Activated CD8-positive, alpha-beta memory T cell treated with anti-CD3 and anti-CD28 coated beads for 48 hours (primary cell): ENCODE results near the gene BSDC1.

Experiments
- DNase-seq, 3 experiments: peaks; one replicate each; pipeline ENCODE4 v3.0.0-alpha.2; 2020; ENCODE audit warnings: low read depth in 2 of 3, low spot score in 2 of 3

The BSDC1 gene

GRCh38 chr1:32394890-32395432 lies 720 bp upstream of the BSDC1 start:
- DNase-seq = no peak

DNA sequence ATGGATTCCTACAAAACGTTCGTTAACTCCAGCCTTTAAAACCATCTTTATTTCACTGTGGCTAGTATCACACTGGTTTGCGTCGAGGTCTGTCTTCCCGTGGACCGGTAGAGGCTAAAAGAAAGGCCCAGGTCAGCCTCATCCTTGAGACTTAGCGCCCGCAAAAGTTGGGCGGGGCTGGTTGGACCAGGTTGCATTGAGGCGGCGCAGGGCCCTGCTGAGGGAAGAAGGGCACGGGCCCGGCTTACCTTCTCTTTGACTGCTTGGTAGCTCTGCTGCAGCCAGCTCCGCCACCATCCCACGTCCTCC lies 455 bp downstream of the BSDC1 start:
- DNase-seq = no peak

- no peak for DNase-seq
These were observed 1.1 kb downstream of the BSDC1 start for GRCh38 chr1:32393136-32393535.

DNA sequence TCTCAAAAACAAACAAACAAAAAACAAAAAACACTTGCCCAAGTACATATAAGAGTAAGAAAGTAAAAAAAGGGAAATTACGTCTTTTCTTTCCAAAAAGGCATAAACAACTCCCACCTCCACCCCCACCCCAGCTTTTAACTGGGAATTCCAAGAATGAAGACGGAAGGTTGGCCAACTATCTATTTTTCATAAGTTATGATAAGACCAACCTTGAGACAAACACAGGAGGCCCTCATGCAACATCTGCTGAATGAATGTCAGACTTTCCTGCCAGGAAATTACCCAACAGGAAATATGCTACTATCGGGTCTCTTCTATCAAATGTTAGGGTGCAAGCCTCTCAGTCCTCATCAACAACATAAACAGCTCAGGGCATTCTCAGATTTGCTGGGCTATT lies 1.9 kb downstream of the BSDC1 start:
- DNase-seq = no peak

DNA sequence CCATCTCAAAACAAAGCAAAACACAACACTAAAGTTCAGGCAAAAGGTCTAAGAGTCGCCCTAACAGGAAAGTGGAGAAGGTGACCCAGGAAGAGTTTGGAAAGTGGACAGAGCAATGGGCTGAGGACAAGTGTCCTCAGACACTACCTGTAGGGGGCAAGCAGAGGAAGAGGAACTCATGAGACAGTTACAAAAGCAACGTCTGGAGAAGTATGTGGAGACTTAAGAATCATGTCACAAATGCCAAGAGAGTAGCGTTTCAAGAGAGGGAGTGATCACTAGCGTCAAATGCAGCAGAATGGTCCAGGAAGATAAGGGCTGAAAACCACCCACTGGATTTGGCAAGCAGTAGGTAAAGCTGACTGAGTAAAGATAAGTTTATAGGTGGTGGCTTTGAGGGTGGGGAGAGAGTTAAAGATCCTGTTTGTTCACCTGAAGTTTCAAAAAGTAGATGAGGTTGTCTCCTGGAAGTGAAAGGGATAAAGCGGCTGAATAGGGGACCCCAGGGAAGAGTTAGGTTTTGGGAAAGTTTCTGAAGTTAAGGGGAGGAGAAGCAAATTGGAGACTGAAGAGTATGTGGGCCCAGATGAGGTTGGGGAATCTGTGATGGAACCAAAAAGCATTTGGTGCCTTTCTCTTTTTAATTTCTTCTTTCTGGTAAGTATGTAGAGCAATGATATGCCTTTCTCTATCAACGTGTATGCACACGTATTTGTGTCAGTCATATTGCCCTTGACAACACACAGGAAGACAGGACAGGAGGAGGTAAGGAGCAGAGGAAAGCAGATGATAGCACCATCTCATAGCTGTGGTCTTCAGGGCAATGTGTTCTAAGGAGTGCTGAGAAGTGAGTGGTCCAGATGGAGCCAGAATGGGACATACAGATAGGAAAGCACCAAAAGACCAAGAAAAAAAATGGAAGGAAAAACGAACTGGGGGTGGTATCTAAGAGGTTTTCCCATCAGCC lies 3.1 kb downstream of the BSDC1 start:
- DNase-seq = no peak

- DNase-seq = no peak
These were observed 5.6 kb downstream of the BSDC1 start for GRCh38 chr1:32388641-32389040.

GRCh38 chr1:32386676-32387392 lies 7.4 kb downstream of the BSDC1 start:
- no peak for DNase-seq

DNA sequence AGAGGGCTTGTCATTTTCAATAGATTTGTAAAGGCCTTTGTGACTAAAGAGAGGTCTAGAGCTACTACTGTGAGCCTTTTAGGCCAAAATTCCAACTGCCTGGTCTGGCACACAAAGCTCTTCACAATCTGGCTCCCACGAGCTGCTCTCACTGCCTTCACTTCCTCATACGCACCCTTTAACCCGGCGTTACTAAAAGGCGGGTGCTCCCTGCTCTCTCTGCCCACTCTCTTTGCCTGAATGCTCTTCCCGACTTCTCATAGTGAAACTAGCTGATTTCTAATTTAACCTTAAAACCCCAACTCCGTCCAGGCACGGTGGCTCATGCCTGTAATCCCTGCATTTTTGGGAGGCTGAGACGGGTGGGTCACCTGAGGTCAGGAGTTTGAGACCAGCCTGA lies 14.2 kb downstream of the BSDC1 start:
- DNase-seq = no peak

DNA sequence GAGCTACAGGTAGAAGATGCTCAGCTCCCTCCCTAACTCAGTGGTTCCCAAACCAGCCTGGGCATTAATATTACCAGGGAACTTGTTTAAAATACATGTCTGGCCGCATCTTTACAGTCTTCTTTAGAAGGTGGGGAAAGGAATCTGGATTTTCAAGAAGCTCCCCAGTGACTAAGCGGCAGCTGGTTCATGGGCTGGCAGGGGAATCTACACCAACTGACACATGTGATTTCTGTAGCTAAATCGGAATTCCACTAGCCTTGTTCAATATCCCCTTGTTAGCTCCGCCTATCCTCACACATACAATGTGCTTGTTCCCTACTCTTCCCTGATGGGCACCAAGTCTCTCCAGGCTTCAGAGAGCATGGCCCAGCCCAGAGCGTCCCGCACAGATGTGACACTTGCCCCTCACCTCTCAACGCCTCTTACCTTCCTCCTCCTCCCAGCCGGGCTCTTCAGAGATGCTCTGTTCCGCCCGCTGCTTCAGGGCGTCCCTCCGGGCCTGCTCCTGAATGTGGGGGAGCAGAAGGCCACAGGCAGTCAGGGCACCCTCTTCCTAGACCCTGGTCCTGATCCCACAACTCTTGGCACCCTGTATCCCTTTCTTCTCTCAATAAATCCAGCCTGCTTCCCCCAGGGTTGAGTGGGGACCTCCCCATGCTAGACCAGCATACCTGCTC lies 16.6 kb downstream of the BSDC1 start:
- DNase-seq = no peak

DNA sequence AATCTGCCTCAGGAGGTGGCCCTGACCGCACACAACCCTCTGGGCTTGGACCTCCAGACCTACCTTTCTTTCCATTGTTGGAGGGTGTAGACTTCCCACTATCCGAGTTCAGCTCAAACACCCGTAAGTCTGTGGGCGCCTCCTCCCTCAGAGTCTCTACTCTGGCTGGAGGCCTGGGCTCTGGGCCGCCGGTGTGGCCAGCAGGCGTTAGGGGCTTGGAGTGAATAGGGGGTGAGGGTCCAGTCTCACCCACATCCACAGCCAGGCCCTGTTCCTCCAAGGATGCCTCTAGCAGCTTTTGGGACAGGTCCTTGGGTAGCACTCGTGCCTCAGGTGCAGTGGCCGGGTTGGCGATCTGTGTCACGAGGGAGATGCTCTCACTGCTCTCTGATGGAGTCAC lies 18.0 kb downstream of the BSDC1 start:
- no peak for DNase-seq

DNA sequence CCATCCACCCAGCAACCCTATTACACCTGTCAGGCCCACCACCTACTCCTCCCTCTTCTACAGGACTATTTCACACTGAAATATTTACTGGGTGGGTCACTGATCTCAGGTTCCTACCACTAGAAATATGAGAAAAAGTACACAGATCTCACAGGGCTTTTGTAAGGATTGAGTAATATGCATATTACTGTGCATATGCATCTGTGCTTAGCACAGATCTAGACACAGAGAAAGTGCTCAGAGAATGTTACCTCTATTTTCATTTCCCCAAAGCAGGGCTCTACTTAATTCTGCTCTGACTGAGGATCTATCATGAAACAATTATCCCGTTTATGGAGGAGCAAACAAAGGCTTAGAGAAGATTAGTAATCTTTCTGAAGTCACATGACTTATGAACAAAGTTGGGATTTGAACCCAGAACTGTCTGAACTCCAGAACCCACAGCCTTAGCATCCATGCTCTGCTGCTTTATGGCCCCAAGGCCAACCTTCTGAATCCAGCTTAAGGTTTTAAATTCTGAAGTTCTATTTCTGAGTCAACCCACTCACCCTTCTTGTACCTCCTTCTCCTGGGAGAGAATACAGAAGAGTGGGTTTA lies 20.1 kb downstream of the BSDC1 start:
- DNase-seq = no peak

DNA sequence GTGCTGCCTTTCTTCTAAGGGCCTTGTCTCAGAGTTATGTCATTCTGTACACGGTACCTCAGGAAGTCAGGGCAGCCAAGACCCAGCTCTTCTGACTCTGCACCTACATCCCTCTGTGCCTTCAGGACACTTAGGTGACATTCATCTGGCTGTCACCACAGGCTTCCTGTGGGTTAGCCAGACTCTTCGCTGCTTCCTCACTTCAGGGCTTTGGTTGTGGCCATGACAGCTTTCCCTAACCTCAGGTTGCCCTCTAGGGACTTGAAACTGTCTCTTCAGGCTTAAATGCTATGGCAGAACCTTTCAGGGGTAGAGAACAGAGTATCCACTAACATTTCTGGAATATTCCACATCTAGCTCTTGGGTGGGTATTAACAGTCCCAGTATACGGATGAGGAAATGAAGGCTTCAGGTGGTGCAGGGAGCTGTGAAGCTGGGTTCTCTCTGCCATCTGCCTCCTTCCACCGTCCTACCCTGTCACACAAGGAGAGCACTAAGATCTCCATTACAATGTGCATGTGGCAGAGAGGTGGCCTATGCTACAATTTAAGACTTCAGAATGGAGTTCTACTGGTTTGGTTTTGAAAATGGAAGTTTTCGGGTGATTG lies 22.0 kb downstream of the BSDC1 start:
- DNase-seq = no peak

- no peak for DNase-seq
These were observed 26.2 kb downstream of the BSDC1 start for GRCh38 chr1:32367912-32368635.

- DNase-seq = no peak
These were observed 28.8 kb downstream of the BSDC1 start for GRCh38 chr1:32365445-32365844.

- no peak for DNase-seq
These were observed 29.4 kb downstream of the BSDC1 start for GRCh38 chr1:32364836-32365235.

DNA sequence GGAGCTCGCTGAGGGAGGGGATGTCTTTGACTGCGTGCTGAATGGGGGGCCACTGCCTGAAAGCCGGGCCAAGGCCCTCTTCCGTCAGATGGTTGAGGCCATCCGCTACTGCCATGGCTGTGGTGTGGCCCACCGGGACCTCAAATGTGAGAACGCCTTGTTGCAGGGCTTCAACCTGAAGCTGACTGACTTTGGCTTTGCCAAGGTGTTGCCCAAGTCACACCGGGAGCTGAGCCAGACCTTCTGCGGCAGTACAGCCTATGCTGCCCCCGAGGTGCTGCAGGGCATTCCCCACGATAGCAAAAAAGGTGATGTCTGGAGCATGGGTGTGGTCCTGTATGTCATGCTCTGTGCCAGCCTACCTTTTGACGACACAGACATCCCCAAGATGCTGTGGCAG lies 30.5 kb downstream of the BSDC1 start:
- no peak for DNase-seq

- DNase-seq = no peak
These were observed 31.5 kb downstream of the BSDC1 start, which contains the start of the genes FAM229A and TSSK3 for GRCh38 chr1:32362474-32363313. Gene FAM229A (minus strand): TSS chr1:32362485. CDS start chr1:32362091, 394 bp downstream. Gene TSSK3 (plus strand): TSS chr1:32362539. CDS start chr1:32362702, 163 bp downstream.

DNA sequence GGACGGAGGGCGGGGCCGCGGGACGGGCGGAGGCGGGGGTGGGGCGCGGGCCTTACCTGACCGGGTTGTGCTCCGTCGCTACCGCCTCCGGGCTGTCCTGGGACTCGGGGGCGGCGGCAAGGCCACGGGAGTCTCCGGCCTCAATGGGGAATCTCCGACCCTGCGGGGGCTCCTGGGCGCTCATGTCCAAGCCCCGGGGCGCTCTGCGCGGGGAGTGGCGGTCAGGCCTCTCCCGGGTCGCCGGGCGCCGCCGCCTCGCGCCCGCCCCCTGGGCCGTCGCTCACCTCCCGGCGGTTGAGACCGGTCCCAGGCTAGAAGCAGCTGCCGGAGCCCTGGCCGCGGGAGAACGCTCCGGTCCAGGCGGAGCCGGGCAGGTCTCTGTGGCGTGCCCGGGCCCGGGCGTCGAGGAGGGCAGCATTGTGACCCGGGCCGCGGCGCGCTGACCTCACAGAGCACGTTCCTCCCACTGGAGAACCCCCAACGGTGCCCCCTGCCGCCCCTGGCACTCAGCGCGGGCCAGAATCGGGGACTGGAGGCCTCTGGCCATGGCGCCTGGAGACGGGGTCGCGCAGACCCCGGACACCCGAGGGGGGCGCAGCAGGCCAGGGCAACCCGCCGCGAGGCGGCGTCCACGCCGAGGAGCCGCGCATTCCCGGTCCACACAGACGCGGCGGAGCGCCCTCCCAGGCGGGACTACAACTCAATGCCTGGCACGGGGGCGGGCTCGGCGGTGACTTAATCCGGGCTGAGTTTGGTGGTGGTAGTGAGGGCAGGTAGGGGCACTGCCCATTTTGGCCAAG lies 32.4 kb downstream of the BSDC1 start:
- no peak for DNase-seq
